Panc1 (cell line): ENCODE results near the gene PSMB8.

ENCODE experiments used
- POLR2AphosphoS5 ChIP-seq: IDR thresholded peaks from 2 replicates; pipeline ENCODE4 v1.6.1; 2012; ENCODE audit warnings: mild to moderate bottlenecking, low read depth, low read length, moderate library complexity
- SIN3A ChIP-seq: IDR thresholded peaks from 2 replicates; pipeline ENCODE4 v1.6.1; 2012; ENCODE audit warnings: low read depth, mild to moderate bottlenecking, low read length, moderate library complexity, borderline replicate concordance; ENCODE audit not compliant: insufficient read depth
- TF ChIP-seq, protein P1 (sequence below), 2 experiments: IDR thresholded peaks; 2 replicates each; pipeline ENCODE4 v1.6.1; 2011 to 2012; ENCODE audit warnings: low read depth in 2 of 2, control low read depth in 1 of 2, low read length in 1 of 2, mild to moderate bottlenecking in 1 of 2, moderate library complexity in 1 of 2; ENCODE audit not compliant: insufficient read depth in 1 of 2
- TF ChIP-seq, protein P2 (sequence below): fragments of 450-650 bp; IDR thresholded peaks from 2 replicates; pipeline ENCODE4 v1.5.1; 2017; ENCODE audit warnings: mild to moderate bottlenecking

DNA sequence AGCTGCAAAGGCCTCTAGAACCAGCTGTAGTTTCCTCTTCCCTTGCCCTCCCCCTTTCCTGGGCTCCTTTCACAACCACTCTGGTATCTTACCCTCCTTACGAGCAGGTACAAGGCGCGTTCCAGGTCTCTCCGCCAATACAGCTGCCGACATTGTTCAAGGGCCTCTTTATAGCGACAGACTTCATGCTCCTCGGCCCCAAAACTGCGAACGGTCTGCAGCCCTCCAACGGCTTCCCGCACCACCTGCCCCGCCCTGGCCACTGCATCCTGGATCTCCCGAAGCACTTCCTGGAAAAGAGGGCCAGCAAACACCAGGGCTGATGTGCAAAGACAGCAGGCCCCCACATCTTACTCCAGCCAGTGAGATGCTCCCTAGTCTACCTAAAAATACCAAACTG lies 11.3 kb downstream of the PSMB8 start:
- TF ChIP-seq, protein P1, sequence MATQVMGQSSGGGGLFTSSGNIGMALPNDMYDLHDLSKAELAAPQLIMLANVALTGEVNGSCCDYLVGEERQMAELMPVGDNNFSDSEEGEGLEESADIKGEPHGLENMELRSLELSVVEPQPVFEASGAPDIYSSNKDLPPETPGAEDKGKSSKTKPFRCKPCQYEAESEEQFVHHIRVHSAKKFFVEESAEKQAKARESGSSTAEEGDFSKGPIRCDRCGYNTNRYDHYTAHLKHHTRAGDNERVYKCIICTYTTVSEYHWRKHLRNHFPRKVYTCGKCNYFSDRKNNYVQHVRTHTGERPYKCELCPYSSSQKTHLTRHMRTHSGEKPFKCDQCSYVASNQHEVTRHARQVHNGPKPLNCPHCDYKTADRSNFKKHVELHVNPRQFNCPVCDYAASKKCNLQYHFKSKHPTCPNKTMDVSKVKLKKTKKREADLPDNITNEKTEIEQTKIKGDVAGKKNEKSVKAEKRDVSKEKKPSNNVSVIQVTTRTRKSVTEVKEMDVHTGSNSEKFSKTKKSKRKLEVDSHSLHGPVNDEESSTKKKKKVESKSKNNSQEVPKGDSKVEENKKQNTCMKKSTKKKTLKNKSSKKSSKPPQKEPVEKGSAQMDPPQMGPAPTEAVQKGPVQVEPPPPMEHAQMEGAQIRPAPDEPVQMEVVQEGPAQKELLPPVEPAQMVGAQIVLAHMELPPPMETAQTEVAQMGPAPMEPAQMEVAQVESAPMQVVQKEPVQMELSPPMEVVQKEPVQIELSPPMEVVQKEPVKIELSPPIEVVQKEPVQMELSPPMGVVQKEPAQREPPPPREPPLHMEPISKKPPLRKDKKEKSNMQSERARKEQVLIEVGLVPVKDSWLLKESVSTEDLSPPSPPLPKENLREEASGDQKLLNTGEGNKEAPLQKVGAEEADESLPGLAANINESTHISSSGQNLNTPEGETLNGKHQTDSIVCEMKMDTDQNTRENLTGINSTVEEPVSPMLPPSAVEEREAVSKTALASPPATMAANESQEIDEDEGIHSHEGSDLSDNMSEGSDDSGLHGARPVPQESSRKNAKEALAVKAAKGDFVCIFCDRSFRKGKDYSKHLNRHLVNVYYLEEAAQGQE (IDR thresholded peaks at IDR 0.05; ENCODE audit: insufficient read depth in 1 of 2, low read depth in 2 of 2, low read length in 1 of 2): no peak
- TF ChIP-seq, protein P2, sequence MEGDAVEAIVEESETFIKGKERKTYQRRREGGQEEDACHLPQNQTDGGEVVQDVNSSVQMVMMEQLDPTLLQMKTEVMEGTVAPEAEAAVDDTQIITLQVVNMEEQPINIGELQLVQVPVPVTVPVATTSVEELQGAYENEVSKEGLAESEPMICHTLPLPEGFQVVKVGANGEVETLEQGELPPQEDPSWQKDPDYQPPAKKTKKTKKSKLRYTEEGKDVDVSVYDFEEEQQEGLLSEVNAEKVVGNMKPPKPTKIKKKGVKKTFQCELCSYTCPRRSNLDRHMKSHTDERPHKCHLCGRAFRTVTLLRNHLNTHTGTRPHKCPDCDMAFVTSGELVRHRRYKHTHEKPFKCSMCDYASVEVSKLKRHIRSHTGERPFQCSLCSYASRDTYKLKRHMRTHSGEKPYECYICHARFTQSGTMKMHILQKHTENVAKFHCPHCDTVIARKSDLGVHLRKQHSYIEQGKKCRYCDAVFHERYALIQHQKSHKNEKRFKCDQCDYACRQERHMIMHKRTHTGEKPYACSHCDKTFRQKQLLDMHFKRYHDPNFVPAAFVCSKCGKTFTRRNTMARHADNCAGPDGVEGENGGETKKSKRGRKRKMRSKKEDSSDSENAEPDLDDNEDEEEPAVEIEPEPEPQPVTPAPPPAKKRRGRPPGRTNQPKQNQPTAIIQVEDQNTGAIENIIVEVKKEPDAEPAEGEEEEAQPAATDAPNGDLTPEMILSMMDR: no peak
- TF ChIP-seq SIN3A (no peak), POLR2AphosphoS5 (no peak)
